Measurements from ENCODE around the gene TAF1B.
"Not testable (repeated sequence)": the region's sequence is repeated elsewhere in the genome, so short reads cannot be mapped to it uniquely, and the experiment has no call there.

TAF1B gene

DNA sequence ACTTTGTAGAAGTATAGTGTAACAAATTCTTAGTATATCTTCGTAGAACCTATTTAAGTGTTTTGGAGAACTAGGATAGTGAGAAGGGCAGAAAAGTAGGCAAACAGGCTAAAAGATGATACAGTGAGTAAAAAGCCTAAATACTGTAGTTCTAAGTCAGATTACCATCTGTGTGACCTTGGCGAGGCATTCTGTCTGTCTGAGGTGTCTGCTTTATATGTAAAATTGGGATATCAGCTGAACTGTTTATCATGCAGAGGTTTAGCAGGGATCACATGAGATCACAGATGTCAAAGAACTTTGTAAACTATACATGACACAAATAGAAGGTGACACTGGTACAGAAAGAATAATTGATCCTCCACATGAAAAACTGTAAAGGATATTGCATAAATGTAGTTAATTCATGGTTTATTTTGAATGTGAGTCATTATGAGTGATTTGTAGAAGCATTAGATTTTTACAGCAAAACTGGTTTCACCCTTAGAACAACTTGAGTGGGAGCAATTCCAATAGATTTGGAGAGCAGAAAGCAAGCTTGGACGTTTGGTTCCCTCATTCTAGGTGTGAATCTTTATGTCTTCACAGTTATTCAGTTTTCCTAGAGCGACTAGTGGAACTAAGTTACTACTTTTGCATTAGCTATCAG is 41.9 kb downstream of the TAF1B start:
- no peak for DNase-seq (ENCODE audit: low read depth)

DNA sequence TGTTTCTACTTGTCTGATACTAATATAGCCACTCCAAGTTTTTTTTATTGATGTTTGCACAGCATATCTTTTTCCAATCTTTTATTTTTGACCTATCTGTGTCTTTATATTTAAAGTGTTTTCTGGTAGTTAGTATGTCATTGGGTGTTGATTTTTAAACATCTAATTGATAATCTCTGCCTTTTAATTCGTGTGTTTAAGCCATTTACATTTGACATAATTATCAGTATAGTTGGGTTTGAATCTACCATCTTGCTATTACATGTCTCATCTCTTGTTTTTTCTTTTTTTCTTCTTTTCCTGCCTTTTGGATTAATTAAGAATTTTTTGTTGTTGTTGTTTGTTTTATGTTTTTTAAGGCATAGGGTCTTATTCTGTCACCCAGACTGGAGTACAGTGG is 44.2 kb downstream of the TAF1B start:
- DNase-seq (ENCODE audit: low read depth) = no peak

DNA sequence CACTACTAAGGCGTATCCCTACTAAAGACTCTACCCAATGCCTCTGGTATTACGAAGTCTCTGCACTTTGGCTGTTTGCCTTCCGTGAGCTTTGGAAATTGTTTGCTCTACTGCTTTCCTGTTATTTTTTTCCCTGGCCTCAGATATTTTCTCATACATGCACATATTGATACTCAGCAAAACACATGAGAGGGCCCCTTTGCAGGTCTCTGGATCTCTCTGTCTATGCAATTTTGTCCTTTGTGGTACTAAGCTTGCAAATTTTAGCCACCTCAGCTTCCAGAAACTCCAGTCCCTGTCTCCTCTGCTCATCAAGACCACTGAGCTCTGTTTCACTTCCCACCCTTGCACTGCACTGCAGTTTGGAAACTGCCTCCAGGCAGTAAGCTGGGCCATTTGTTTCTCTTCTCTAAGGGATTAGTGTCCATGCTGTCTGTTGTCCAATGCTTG is 46.6 kb downstream of the TAF1B start:
- DNase-seq (ENCODE audit: low read depth) = no peak

DNA sequence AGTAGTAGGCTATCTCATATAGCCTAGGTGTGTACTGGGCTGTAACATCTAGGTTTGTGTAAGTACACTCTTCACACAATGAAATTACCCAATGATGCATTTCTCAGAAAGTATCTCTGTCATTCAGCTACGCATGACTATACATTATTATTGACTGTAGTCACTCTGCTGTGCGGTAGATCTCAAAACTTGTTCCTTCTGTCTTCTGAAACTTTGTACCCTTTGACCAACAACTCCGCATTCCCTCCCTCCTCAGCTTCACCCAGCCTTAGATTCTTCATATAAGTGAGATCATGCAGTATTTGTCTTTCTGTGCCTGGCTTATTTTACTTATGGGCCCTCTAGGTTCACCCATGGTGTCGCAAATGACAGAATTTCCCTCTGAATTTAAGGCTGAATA is 49.0 kb downstream of the TAF1B start:
- DNase-seq (ENCODE audit: low read depth) = no peak

DNA sequence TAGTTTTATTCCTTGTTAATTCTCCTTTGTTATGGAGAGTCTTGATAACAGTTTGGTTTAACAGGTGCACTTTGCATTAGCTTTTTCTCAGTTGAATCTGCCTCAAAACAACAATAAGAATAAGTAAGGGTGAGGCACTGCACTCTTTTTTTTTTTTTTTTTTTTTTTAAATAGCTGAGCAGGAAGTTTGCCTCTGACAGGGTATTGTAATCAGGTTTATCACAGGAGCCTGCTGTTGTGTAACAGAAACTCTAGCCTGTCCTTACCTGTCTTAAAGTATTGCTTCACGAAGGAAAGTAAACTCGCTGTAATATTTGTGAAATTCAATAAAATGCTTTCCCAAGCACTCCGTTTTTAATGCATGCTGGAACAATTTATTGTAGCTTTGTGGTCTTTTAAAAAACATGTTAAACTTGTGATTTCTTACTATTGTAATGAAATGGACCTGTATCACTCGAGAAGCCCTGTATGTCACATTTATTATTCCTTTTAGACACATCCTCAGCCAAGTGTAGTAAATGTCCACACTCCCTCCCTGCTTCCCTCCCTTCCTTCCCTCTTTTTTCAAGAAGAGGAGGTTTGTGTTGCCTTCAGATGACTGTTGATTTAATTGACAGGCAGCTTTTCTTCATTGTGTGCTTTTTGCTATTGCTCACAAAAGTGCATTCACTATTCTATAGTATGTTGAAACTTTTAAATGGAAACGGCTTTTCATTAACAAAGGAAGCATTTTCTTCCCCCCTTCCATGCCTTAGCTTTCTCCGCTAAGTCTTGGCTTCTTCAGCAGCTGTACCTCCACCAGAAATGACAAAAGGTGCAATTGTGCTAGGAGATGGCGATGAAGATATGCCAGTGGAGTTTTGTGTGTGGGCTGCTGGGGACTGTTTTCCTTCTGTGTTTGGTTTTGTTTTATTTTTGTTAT is 52.7 kb downstream of the TAF1B start:
- no peak for DNase-seq (ENCODE audit: low read depth)

DNA sequence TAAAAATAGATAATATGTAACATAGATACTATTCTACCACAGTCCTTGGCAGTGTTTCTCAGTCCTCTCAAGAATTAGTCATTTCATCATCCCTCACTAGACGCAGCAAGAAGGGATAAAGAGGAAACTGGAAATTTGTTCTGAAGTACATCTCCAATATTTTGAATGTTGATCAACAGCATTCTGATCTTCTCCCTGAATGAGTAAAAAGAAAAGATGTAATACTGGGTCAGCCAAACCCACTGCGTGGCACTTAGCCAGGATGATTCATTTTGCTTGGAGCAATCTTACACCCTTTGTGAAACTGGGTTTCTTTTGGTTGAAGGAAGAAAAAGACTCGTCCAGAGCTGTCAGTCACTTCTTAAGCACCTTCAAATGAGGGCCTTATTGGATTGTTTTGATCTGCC is 54.1 kb downstream of the TAF1B start:
- DNase-seq (ENCODE audit: low read depth) = no peak

DNA sequence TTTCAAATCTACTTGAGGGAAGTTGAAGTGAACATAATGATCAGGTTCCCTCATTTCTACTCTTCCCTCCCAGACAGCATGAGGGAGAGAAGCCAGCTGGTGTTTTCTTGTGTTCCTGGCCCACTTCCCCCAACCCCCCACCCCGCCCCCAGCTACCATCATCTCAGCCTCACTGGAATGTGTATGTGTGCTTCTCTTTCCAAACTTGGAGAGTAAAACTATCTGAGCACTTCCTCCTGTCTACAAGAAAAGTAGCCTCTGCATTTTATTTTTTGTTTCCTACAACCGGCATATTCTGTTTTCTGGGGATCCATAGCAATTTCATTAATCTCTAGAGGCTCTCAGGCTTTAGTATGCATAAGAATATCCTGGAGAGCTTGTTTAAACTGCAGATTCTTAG is 54.6 kb downstream of the TAF1B start:
- no peak for DNase-seq (ENCODE audit: low read depth)

DNA sequence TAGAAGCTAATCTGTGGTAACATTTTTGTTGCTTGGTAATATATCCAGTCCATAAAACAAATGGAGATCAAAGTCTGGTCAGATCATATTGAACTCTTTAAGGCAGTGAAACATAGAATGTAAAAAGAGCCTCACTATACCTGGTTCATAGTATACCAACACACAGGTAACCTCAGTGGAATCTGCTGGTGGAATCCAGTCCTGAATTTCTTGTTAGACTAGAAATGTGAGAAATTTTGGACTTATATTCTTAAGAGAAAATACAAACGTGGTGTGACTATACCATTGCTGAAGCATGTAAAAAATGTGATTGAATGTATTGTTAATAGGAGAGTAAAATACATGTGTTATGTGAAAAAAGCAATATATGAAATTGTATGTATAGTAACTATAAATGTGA is 62.1 kb downstream of the TAF1B start:
- DNase-seq (ENCODE audit: low read depth) = no peak

DNA sequence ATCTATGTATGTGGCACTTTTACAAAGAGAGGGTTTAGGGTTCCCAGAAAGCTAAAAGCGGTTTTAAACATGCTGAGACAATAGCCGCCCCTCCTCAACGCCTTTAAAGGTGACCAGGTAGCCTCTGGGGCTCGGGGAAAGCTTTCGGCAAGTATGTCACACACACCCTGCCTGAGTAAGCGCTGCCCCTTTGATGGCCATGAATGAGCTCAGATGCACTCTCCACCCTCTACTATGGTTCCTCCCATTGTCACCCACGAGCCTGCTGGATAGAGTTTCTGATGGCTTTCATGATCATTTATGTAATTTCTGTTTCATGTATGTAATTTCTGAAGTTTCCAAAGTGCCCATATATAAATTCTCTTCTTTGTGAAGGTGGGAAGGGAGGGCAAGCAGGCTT is 64.1 kb downstream of the TAF1B start:
- no peak for DNase-seq (ENCODE audit: low read depth)

DNA sequence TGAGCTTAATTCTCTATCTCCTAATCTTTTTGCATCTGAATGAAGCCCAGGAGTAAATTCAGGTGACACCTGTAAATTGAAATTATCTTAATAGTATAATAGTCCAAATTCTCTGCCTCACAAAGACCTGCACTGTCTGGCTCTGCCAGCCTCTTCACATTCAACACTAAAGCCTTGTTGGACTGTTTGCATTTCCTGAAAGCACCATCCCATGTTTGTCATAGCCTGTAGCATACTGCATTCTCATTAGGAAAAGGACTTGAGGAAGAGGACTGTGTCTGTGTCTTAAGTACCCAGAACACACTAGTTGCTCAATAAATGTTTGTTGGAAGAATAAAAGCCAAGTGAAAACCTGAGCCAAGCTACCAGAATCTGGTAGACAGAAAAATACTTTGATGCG is 65.4 kb downstream of the TAF1B start:
- DNase-seq (ENCODE audit: low read depth) = no peak

DNA sequence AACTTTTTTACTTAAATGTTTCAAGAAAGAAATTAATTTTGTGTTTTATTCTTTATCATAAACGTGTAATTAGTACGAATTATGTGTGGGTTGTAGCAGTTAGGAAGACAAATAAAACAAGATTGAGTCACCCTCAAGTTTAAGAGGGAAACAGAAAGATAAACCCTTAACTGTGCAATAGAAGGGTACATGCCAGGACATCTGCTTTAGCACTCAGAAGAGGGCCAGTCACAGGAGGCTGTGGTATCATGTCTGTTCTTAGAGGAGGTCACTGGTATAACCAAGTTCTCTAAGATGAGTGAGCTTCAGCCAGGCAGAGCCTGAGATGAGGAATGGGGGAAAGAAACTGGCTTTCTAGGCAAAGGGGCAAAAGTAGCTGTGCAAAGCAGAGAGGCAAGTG is 65.8 kb downstream of the TAF1B start:
- DNase-seq (ENCODE audit: low read depth) = no peak

DNA sequence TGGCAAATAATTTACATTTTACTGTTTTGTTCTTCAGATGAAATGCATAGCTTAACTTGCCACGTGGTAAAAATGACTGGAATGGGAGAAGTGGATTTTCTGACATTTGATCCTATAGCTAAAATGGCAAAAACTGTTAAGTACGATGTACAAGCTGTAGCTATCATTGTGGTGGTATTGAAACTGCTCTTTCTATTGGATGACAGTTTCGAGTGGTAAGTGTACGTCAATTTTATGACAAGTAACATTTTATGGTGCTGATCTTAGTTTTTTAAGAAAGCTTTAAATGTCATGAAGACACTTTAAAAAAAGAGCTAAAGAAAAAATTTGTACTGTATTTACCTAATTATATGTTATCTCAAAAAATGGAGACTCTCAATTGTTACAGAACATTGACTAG is 67.4 kb downstream of the TAF1B start:
- no peak for DNase-seq (ENCODE audit: low read depth)

DNA sequence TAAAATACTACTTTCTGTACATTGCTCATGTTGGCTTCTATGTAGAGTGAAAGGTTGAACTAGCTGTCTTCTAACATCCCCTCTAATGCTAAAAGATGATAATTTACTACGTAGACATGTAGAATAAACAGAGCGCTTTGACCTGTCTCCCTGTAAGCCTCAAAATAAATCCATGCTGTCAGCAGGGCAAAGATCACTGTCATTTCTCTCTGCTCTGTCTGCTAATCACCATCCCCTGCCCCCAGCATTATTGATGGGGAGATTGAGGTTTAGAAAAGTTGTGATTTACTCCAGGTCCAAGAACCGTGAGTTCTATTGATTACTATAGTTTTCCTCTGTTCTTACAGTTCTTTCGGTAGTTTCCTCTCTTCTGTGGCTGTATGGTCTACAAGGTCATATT is 69.2 kb downstream of the TAF1B start:
- no peak for DNase-seq (ENCODE audit: low read depth)

DNA sequence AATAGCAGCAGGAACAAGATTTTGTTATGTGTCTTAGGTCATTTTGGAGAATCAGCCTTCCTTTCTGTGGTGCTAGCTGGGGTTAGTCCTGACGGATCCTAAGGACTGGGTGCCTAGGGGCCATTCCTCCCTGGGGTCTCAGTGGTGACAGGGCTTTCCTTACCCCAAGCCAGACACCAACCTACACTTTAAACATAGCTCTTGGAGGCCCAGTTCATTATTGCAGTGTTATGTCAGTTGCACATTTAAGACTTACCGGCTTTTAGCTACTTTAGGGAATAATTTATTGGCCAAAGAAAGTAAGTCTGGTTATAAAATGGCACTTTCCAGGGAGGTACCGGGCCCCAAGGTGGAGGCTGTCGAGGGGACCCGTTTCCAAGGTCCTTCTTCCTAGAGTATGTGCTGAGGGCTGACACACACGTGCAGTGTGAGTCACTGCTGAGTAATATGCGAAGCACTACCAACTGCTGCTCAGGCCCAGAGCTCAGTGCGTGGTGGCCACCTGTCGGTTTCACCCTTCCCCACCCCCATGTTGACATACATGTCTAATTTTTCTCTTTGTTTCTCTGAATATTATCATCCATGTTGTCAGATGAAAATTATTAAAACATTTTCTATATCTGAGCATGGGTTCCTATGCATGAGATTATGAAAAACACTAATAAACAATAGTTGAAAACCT is 71.3 kb downstream of the TAF1B start:
- no peak for DNase-seq (ENCODE audit: low read depth)

DNA sequence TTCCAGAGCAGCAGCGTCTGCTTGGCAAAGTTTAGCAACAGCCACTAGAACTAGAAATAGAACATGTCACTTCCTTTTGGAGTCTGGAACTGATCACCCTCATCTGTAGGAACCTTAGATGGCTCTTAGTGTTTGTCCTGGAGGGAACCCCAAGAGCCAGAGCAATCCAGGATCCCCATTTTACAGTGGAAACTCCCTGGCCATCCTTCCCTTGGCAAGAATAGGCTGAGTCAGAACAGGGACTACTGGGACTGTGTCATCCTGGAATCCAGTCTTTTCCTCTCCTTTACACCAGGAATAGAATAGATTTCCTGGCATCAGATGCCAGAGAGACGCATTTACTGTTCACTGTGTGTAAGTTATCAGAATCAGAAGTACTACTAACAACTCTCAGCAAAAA is 75.0 kb downstream of the TAF1B start:
- no peak for DNase-seq (ENCODE audit: low read depth)

DNA sequence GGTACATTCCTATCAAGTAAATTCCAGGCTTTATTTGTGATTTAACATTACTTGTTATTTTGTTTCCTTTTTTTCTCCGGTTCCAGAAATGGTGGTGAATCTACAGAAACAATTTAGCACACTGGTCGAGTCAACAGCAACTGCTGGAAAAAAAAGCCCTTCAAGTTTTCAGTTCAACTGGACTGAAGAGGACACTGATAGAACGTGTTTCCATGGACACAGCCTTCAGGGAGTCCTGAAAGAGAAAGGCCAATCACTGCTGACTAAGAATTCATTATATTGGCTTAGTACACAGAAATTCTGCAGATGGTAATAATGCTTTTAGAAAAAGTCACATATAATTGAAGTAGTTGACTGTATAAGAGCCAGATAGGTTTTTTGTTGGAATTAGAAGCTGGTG is 76.2 kb downstream of the TAF1B start:
- DNase-seq (ENCODE audit: low read depth) = no peak

DNA sequence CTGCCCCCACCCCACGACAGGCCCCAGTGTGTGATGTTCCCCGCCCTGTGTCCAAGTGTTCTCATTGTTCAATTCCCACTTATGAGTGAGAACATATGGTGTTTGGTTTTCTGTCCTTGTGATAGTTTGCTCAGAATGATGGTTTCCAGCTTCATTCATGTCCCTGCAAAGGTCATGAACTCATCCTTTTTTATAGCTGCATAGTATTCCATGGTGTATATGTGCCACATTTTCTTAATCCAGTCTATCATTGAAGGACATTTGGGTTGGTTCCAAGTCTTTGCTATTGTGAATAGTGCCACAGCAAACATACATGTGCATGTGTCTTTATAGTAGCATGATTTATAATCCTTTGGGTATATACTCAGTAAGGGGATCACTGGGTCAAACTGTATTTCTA is 83.7 kb downstream of the TAF1B start:
- DNase-seq (ENCODE audit: low read depth) = not testable (repeated sequence)

DNA sequence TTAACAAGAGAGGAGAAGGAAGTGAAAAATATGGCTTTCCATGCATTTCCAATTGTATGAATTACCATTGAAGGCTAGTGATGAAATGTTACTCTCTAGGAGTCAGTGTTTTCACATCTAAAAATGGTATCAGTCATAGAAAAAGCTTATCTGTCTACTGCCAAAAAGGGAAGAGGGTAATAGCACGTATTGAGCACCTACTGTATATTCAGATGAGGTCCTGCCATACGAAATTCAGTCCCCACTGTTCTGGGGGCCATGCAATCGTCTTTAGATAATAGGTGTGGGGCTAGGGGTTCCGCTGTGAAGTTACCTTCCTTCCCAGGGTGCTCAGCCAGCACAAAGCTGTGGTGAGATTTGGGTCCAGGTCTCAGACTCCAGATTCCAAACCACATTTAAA is 94.0 kb downstream of the TAF1B start:
- no peak for DNase-seq (ENCODE audit: low read depth)

DNA sequence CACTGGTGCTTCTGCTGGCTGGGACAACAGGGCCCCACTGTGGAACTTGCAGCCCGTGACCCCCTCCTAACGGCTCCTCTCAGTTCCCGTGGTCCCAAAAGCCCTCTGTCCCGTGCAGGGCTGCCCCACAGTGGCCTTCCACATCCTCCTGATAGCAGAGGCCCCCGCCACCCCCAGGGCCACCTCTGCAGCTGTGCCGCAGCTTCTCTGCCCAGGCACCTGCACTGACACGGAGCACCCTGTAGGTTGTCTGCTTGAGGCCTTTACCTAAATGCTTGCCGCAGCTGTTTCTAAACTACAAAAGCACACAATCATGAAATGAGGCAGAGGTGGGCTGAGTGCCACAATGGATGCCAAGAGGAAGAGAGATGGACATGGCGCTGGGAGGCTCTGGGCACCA is 94.7 kb downstream of the TAF1B start:
- no peak for DNase-seq (ENCODE audit: low read depth)

DNA sequence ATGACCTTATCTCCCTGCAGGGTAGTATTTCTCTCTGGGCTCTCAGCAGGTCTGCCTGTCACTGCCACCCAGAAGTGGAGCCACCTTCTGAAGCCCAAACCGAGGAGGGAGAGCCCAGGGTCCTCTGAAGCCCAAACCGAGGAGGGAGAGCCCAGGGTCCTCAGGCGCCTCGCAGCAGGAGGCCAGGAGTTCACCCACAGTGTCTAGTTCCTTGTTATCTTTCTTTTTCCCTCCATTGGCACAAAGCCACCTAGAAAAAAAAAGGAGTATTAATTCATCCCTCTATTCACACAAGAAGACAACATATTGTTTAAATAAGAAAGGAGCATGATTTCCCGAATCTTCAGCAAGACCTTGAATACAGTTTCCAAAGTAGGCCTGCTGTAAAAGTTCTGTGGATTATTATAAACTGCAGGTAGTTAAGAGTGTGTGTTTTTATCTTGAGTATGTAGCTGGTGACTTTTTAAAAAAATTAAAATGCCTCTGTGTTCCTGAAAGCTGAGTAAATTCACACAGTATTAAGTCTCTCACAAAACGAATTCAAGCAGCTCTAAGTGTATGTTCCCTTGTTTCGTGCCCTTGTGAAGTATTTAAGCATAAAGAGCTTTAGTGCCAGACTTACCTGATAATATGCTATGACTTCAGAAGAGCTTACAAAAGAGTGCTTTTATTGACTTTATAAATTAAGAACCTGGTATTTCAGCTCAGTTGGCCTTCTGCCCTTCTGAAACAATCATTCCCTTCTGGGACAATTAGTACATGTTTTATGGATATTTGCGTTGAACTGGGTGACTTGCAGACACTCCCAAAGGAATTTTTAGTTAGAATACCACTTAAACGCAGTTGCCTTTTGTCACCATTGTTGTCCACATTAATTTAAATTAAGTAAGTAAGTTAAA is 96.6 kb downstream of the TAF1B start:
- no peak for DNase-seq (ENCODE audit: low read depth)

DNA sequence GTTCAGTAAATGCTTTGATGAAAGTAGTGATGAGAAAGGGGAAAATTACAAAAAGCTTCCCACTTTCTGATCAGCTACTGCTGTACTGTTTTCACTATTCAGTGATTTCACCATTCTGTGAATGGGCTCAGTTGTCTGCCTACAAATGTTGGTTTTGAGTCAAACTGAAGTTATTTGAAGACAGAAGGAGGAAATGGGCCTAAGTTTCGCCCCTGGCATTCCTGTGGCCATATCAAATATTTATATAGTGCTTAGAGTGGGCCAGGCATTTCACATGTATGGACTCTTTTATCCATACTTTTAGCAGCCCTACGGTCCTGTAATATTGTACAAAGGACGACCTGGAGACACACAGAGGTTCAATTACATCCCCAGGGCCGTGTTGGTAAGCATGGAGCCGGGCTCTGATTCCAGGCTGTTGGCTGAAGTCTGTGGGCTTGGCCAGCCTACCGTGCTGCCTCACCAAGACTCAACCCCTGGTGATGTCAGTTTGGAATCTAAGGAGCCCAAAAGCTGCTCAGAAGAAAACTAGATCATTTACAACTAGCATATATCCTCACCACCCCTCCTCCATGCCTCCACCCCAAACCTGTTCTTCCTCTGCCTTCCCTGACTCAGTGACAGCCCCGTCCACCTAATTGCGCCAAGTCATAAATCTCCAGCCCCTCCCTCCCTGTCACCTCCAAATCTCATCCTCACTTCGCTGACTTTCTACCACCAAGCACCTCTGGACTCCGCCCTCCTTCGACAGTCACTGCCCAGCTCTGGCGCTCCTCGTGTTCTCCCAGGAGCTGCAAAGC is 98.1 kb downstream of the TAF1B start:
- DNase-seq (ENCODE audit: low read depth) = no peak
